Ovary (tissue), 3 donors: ENCODE measurements around the gene ZNF217.

Experiments
- CTCF ChIP-seq, 3 donors: fragments of 450-650 bp in 2 of 3; fragments of 200-600 bp in 1 of 3; IDR thresholded peaks; one replicate each; pipeline versions ENCODE4 v1.5.1 to v1.8.0; 2016 to 2022; ENCODE audit warnings: antibody characterized with exemption in 3 of 3, mild to moderate bottlenecking in 1 of 3
- POLR2A ChIP-seq: fragments of 450-650 bp; IDR thresholded peaks from one replicate; pipeline ENCODE4 v1.6.1; 2017; ENCODE audit warnings: antibody characterized with exemption, mild to moderate bottlenecking, moderate library complexity
- donor health status: DM: no; HTN: no; CAD: no.

GRCh38 chr20:53565254-53565653 lies 28.4 kb downstream of the ZNF217 start:
- TF ChIP-seq CTCF (IDR thresholded peaks at IDR 0.05) (no peak), POLR2A (no peak)
